ENCODE results near the gene RNF126.
"Not testable (repeated sequence)": the region's sequence is repeated elsewhere in the genome, so short reads cannot be mapped to it uniquely, and the experiment has no call there.

RNF126 gene

DNA sequence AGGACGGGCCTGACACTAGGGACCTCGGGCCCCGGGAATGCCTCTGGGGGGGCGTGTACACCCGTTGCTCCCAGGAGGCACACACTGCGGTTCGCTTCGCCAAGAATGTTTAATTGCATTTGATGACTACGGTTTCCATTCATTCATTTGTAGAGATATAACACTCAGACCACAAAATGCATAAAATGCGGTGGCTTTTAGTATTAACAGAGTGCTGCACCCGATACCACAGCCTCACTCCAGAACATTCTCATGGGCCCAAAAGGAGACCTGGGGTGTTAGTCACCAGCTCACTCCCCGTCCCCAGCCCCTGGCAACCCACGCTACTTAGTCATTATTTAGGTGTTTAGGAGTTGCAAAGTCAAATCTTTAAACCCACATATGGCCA lies 51.5 kb downstream of the RNF126 start:
- DNase-seq (ENCODE audit: low read depth), result peak; percentile 55

DNA sequence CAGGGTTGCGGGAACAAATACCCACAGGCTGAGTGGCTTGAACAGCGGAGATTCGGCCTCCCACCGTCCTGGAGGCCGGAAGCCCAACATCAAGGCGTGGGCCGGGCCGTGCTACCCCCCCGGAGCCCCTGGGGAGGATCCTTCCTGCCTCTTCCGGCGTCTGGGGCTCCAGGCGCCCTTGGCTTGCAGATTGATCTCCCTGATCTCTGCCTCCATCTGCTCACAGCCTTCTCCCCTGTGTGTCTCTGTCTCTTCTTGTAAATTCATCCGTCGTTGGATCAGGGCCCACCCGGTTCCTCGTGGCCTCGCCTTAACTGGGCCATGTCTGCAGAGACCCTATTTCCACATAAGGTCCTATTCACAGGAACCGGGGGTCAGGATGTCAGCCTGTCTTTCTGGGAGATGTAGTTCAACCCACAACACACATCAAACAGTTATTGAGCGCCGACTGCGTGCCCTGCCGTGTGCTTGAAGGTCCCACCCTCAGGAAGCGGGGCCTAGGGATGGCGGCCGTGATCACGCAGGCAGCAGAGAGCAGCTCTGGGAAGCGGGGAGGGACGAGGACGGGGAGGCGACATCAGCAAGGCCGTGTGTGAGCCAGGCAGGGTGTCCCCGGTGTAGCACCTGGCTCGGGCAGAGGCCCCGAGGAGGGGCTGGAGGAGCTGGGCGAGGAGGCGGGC lies 52.1 kb downstream of the RNF126 start:
- peak; percentile 46 for DNase-seq (ENCODE audit: low read depth)

DNA sequence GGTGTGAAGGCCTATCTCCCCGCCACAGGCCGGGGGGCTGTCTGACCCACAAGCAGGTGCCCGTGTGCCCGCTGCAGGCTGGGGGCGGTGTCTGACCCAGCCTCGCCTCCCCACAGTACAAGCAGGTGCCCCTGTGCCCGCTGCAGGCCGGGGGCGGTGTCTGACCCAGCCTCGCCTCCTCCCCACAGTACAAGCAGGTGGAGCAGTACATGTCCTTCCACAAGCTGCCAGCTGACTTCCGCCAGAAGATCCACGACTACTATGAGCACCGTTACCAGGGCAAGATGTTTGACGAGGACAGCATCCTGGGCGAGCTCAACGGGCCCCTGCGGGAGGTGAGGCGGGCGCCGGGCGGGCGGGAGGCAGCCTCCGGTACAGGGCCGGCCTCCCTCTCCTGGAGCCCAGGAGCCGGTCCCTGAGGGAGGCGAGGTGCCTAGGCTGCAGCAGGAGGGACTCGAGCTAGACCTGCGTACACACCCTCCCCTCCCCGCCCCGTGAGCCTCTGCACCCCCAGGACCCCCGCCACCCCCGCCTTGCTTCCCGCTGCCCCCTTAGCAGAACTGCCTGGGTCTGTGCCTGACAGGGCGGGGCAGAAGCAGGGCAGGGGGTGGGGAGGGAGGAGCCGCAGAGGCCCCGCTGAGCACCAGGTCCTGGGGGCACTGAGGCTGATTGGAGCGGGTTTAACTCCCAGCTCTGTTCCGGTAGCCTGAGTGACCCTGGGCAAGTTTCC lies 52.8 kb downstream of the RNF126 start:
- DNase-seq (ENCODE audit: low read depth), result no peak

DNA sequence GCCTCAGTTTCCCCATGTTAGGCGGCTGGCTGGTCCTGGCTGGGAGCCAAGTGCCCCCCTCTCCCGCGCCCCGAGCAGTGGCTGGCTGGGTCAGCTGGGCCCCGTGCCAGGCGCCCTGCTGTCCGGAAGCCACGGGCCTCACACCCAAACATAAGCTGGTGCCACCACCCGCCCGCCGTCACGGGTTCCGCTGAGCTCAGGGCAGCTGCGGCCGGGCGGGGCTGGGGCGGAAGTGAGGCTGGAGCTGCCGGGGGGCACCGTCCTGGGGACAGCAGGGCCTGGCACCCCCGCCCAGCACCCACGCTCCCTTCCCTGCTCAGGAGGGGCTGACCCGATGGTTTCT lies 54.0 kb downstream of the RNF126 start:
- DNase-seq (ENCODE audit: low read depth), result no peak

DNA sequence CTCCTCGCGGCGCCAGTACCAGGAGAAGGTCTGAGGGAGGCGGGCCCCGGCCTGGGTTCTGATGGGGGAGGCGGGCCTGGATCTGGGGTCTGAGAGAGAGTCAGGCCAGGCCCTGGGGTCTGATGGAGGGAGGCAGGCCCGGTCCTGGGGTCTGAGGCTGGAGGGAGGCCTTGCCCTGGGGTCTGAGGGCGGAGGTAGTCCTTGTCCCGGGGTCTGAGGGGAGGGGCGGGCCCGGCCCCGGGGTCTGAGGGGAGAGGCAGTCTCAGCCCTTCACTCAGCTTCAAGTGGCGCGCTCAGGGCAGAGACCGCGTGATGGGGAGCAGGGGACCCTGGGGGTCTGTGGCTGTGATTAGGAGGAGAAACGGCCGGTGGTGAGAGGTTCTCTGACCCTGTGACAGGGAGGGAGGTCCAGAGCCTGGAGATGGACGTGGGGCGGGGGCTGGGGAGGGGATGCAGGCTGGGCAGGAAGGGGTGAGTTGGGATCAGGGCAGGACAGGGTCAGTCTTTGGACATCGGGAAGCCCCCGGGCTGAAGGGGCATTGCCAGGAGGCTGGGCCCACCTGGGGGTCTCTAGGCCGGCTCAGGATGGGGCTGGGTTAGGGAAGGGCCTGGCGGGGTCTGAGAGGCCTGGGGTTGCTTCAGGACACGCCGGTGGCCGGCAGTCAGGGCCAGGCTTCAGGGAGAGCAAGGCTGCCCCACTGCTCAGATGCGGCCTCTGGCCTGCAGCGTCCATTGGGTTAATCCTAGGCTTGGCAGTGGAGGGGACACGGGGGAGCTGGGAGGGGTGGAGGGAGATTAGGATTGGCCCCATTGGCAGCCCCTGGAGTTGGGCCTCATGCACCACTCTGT lies 54.6 kb downstream of the RNF126 start:
- no peak for DNase-seq (ENCODE audit: low read depth)

DNA sequence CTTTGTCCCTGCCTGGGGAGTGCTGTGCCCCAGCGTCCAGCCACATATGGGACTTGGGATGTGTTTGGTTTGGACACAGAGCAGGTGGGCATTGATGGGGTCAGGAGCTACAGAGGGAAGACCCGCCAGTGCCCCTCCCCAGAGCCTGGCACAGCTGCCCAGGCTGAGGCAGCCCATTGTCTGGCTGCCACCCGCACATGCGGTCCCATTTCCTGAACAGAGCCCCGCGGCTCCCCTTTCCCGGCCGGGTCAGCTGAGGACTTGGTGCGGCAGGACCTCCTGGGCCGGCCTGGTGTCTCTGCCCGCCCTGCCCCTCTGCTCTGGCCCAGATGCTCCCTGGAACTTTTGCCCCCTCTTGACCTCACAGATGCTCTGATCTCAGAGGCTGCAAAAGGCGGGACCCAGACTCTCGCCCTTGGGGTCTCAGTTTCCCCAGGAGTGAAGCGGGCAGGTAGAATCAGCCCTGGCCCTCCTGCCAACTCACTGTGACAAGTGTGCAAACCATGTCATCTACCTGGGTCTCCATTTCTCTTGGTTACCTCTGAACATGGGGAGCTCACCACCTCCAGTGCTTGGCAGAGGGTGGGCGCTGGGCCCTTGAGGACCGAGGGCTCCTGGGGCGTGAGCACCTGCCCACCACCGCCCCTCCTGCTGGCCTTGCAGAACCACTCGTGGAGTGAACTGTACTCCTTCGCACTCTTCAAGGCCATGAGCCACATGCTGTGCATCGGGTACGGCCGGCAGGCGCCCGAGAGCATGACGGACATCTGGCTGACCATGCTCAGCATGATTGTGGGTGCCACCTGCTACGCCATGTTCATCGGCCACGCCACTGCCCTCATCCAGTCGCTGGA lies 55.5 kb downstream of the RNF126 start:
- DNase-seq (ENCODE audit: low read depth), result no peak

DNA sequence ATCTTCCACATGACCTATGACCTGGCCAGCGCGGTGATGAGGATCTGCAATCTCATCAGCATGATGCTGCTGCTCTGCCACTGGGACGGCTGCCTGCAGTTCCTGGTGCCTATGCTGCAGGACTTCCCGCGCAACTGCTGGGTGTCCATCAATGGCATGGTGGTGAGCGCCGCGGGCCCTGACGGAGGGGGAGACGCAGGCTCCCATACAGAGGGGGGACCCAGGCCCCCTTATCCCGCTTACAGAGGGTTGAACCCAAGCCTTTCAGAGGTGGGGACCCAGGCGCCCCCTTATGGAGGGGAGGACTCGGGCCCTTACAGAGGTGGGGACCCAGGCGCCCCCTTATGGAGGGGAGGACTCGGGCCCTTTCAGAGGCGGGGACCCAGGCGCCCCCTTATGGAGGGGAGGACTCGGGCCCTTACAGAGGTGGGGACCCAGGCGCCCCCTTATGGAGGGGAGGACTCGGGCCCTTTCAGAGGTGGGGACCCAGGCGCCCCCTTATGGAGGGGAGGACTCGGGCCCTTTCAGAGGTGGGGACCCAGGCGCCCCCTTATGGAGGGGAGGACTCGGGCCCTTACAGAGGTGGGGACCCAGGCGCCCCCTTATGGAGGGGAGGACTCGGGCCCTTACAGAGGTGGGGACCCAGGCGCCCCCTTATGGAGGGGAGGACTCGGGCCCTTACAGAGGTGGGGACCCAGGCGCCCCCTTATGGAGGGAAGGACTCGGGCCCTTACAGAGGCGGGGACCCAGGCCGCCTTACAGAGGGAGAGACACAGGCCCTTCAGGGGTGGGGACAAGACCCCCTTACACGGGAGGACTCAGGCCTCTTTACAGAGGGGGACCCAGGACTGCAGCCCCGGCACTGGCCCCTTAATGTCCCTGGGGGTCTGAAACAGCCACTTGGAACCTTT lies 57.7 kb downstream of the RNF126 start:
- DNase-seq (ENCODE audit: low read depth), result not testable (repeated sequence)

DNA sequence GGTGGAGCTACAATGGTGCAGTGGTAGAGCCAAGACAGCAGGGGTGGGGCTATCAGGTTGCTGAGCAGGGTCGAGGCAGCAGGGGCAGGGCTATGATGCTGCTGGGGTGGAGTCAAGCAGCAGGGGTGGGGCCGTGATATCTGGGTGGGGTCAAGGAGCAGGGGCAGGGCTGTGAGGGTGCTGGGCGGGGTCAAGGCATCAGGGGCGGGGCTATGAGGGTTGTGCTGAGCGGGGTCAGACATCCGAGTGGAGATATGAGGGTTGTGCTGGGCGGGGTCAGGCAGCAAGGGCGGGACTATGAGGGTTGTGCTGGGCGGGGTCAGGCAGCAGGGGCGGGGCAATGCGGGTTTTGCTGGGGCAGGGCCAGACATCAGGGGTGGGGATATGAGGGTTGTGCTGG lies 58.7 kb downstream of the RNF126 start:
- DNase-seq (ENCODE audit: low read depth), result no peak

DNA sequence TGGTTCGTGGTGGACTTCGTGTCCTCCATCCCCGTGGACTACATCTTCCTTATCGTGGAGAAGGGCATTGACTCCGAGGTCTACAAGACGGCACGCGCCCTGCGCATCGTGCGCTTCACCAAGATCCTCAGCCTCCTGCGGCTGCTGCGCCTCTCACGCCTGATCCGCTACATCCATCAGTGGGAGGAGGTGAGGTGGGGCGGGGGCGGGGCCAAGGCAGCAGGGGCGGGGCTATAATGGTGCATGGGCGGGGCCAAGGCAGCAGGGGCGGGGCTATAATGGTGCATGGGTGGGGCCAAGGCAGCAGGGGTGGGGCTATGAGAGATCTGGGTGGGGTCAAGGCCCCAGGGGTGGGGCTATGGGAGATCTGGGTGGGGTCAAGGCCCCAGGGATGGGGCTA lies 59.2 kb downstream of the RNF126 start:
- DNase-seq (ENCODE audit: low read depth), result not testable (repeated sequence)

DNA sequence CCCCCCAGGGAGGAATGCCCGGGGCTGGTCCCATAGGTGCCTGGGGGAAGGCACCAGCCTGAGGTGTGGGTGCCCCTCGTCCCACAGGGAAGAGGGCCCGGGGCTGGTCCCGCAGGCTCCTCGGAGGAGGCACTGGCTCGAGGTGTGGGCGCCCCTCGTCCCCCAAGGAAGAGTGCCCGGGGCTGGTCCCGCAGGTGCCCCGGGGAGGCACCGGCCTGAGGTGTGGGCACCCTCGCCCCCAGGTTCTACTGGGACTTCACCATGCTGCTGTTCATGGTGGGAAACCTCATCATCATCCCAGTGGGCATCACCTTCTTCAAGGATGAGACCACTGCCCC lies 59.7 kb downstream of the RNF126 start:
- DNase-seq (ENCODE audit: low read depth), result not testable (repeated sequence)

DNA sequence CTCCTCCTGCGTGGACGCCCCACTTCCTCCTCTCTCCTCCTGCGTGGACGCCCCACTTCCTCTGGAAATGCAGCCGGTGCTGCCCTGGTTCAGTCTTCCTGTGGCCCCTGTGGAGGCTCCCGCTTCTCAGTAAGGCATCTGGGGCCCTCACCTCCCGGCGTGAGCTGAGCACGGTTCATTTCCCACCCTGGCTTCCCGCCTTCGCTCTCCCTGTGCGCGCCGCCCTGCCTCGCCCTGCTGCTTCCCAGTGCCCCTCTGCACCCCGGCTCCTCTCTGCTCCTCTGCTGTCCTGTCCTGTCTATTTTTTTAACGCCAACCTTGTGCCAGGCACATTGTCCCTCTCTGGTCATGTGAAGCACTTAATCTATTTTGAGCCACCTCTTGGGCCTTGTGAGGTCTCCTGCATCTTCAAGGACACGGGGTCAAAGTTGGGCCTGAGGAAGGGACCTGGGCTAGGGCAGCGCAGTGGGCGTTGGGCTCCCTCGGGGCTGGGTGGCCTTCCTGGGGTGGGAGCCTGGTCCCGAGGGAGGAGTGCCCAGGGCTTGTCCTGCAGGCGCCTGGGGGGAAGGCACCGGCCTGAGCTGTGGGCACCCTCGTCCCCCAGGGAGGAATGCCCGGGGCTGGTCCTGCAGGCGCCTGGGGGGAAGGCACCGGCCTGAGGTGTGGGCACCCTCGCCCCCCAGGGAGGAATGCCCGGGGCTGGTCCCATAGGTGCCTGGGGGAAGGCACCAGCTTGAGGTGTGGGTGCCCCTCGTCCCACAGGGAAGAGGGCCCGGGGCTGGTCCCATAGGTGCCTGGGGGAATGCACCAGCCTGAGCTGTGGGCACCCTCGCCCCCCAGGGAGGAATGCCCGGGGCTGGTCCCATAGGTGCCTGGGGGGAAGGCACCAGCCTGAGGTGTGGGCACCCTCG lies 60.4 kb downstream of the RNF126 start:
- no peak for DNase-seq (ENCODE audit: low read depth)

DNA sequence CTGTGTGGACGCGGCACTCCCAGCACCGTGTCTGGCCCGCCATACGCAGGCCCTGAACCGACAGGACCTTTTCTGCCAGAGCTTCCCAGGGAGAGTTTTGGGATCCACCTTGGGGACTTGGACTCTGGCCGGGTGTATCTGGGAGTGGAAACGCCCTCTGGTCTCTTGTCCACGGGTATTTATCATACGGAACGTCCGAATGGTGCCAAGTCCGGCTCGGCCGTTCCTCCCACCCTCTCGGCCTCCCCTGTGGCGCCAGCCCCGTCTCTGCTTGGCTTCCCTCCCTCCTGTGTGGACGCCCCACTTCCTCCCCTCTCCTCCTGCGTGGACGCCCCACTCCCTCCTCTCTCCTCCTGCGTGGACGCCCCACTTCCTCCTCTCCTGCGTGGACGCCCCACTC lies 61.2 kb downstream of the RNF126 start:
- DNase-seq (ENCODE audit: low read depth), result no peak

DNA sequence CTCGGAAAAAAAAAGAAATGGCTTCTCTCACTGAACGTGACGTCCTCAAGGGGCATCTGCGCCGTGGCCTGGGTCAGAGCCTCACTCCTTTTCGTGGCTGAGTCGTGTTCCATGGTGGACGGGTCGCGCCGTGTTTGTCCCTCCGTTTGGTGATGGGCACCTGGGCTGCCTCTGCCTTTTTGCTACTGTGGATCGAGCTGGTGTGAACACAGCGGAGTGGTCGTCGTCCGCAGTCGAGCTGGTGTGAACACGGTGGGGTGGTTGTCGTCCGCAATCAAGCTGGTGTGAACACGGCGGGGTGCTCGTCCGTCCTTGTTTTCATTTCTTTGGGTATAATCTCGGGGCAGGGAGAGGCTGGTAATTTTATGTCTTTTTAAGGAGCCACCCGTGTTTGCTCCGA lies 61.7 kb downstream of the RNF126 start:
- no peak for DNase-seq (ENCODE audit: low read depth)
